Testis (tissue), 2 donors: ENCODE measurements around the gene NXPH3.

Experiments used
- CTCF ChIP-seq, 3 experiments: fragments of 450-650 bp in 2 of 3; fragments of 200-600 bp in 1 of 3; sonication (generic) in 1 of 3; IDR thresholded peaks; one replicate each; pipeline ENCODE4 v1.5.1; 2016 to 2019; ENCODE audit warnings: antibody characterized with exemption in 3 of 3, mild to moderate bottlenecking in 2 of 3, moderate library complexity in 1 of 3
- POLR2A ChIP-seq: fragments of 450-650 bp; IDR thresholded peaks from one replicate; pipeline ENCODE4 v1.6.1; 2017; ENCODE audit warnings: antibody characterized with exemption, mild to moderate bottlenecking, moderate library complexity

GRCh38 chr17:49603720-49604119 is 28.0 kb downstream of the NXPH3 start:
- TF ChIP-seq CTCF (IDR thresholded peaks at IDR 0.05) (no peak), POLR2A (no peak)
